Retinal pigment epithelial cell (primary cell): ENCODE measurements around the gene KANSL1.

Source experiments
- DNase-seq: peaks from one replicate; pipeline ENCODE4 v3.0.0-alpha.2; 2010; ENCODE audit warnings: low read depth
- H3K4me3 ChIP-seq: 2 replicates; pipeline ENCODE4 v1.5.1; 2011; ENCODE audit warnings: mild to moderate bottlenecking, low read length, control low read depth, moderate library complexity
- TF ChIP-seq, protein P1 (sequence below): conservative IDR thresholded peaks from 2 replicates; pipeline ENCODE4 v1.5.1; 2011; ENCODE audit warnings: low read depth, low read length, control low read depth, inconsistent platforms

Gene KANSL1

DNA sequence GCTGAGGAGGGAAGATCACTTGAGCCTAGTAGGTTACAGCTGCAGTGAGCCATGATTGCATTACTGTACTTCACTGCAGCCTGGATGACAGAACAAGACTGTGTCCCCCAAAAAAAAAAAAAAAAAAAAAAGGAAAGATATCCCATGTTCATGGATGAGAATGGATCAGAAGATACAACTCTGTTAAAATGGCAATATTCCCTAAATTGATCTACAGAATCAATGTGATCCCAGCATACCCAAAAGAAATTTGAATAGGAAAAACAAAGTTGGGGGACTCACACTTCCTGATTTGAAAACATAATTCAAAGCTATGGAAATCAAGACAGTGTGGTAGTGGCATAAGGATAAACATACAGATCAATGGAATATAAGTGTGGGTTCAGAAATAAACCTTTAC lies 12.7 kb upstream of the KANSL1 start:
- TF ChIP-seq, protein P1, sequence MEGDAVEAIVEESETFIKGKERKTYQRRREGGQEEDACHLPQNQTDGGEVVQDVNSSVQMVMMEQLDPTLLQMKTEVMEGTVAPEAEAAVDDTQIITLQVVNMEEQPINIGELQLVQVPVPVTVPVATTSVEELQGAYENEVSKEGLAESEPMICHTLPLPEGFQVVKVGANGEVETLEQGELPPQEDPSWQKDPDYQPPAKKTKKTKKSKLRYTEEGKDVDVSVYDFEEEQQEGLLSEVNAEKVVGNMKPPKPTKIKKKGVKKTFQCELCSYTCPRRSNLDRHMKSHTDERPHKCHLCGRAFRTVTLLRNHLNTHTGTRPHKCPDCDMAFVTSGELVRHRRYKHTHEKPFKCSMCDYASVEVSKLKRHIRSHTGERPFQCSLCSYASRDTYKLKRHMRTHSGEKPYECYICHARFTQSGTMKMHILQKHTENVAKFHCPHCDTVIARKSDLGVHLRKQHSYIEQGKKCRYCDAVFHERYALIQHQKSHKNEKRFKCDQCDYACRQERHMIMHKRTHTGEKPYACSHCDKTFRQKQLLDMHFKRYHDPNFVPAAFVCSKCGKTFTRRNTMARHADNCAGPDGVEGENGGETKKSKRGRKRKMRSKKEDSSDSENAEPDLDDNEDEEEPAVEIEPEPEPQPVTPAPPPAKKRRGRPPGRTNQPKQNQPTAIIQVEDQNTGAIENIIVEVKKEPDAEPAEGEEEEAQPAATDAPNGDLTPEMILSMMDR: no peak
- no peak for DNase-seq
- H3K4me3 ChIP-seq: no peak overlapping the region

DNA sequence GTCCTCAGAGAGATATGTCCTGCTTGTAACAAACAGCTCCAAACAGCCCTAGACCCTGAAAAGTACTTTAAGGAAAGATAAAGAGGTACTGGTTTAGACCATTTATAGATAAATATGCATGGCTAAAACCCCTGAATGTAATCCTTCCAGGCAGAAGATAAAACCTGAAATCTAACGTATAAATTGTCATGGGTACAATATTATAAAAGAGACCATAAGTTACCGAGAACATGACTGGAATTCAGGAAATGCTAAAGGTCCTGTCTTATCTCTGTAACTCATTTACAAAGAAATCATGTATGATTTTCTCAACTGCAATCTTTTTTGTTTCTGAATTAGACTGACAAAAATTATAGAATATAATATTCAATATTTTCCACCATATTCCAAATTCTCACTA lies 9.2 kb upstream of the KANSL1 start:
- DNase-seq: no peak
- no peak overlapping the region for H3K4me3 ChIP-seq
- TF ChIP-seq, protein P1: no peak

DNA sequence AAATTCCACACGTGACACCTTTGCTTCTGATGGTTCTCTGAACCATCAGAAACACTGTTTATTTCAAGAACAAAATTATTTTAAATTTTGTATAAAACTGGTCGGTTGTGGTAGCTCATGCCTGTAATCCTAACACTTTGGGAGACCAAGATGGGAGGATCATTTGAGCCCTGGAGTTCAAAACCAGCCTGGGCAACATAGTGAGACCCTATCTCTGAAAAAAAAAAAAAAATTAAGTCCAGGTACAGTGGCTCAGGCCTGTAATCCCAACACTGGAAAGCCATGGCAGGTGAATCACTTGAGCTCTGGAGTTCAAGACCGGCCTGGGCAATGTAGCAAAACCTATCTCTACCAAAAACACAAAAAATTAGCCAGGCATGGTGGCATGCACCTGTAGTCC lies 8.3 kb upstream of the KANSL1 start:
- no peak for DNase-seq
- H3K4me3 ChIP-seq: no peak overlapping the region
- TF ChIP-seq, protein P1: no peak

DNA sequence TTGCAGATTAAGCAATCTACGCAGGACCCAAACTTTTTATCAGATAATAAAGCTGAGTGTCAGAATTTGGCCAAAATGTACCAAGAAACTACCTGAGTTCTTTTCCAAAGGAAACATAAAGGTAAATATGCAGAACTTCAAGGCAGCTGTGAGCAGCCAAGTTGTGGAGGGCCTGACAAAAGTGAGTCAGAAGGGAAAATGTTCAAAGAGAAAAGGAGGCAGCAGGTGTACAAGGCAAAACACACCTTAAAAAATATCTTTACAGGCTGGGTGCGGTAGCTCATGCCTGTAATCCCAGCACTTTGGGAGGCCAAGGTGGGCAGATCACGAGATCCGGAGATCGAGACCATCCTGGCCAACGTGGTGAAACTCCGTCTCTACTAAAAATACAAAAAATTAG lies 7.0 kb upstream of the KANSL1 start:
- no peak for DNase-seq
- H3K4me3 ChIP-seq: no peak overlapping the region
- TF ChIP-seq, protein P1: no peak

DNA sequence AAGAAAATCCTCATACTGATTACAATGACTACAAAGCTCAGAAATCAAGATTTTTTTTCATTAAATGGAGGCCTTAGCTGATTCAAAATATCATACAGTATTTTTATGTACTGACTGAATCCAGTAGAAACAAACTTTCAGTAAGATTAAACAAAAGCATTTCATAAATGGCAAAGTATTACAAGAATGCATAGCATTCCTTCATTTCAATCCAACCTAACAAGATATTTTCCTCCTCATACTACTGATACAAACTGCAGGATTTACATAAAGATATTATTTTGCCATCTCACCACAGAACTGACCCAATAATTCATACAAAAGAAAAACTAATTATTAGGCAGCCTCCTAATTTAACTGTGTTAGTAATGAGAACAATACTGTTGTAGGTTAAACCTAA lies 6.2 kb upstream of the KANSL1 start:
- TF ChIP-seq, protein P1: no peak
- no peak for DNase-seq
- H3K4me3 ChIP-seq: no peak overlapping the region

DNA sequence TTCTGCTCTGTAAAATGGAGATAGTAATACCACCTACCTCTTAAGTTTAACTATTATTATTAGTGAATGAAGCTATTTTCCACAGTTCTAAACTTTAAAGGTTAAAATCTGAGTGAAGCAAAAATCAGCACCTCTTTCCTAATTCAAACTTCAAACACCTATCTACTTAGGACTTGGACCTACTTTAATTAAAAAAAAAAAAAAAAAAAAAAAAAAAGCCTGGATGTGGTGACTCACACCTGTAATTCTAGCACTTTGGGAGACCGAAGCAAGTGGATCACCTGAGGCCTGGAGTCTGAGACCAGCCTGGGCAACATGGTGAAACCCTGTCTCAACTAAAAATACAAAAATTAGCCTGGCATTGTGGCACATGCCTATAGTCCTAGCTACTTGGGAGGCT lies 5.0 kb upstream of the KANSL1 start:
- TF ChIP-seq, protein P1: no peak
- H3K4me3 ChIP-seq: no peak overlapping the region
- no peak for DNase-seq

DNA sequence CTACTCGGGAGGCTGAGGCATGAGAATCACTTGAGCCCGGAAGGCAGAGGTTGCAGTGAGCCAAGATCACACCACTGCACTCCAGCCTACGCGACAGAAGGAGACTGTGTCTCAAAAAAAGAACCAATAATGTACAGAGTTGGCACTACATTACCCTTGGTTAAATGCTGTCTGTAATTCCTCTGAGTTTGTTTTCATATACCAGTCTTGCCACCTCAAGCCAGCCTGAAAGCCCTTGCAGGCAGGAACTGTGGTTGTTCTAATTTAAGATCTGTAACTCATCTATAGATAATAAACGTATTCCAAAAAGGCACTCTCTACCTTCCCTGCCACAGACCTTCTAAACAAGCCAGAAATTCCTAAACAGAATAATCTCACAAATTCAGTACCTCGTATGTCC lies 4.3 kb upstream of the KANSL1 start:
- TF ChIP-seq, protein P1: no peak
- no peak overlapping the region for H3K4me3 ChIP-seq
- DNase-seq: no peak
